H9 (cell line): Measurements from ENCODE around the gene ROBO1. TPM values are rescaled to one million over a fixed set of nuclear protein-coding genes. Genes with fewer than 3 reads are reported as not detected.

ENCODE experiments used
- DNase-seq: peaks from one replicate; pipeline ENCODE4 v3.0.0-alpha.2; 2017
- H2AFZ ChIP-seq: one replicate; pipeline ENCODE4 v1.6.1; 2013; ENCODE audit warnings: mild to moderate bottlenecking, low read length, control low read depth, moderate library complexity
- H2AK5ac ChIP-seq: 2 replicates; pipeline ENCODE4 v1.6.1; 2013; ENCODE audit warnings: low read length, control low read depth, mixed read lengths; ENCODE audit not compliant: insufficient read length
- H2BK120ac ChIP-seq: one replicate; pipeline ENCODE4 v1.6.1; 2013; ENCODE audit warnings: low read depth, mild to moderate bottlenecking, low read length, control low read depth, inconsistent platforms; ENCODE audit not compliant: poor library complexity, severe bottlenecking
- H2BK12ac ChIP-seq: 2 replicates; pipeline ENCODE4 v1.6.1; 2013; ENCODE audit warnings: low read length, control low read depth, mixed read lengths, low read depth; ENCODE audit not compliant: insufficient read length
- H2BK15ac ChIP-seq: 2 replicates; pipeline ENCODE4 v1.6.1; 2013; ENCODE audit warnings: low read depth, low read length, control low read depth
- H2BK20ac ChIP-seq: one replicate; pipeline ENCODE4 v1.6.1; 2013; ENCODE audit warnings: low read depth, mild to moderate bottlenecking, low read length, control low read depth, inconsistent platforms; ENCODE audit not compliant: poor library complexity, severe bottlenecking
- H2BK5ac ChIP-seq: 2 replicates; pipeline ENCODE4 v1.6.1; 2013; ENCODE audit warnings: low read length, control low read depth, mixed read lengths; ENCODE audit not compliant: insufficient read length
- H3K14ac ChIP-seq: 2 replicates; pipeline ENCODE4 v1.6.1; 2013; ENCODE audit warnings: low read length, control low read depth; ENCODE audit not compliant: insufficient read depth
- H3K18ac ChIP-seq: 2 replicates; pipeline ENCODE4 v1.6.1; 2013; ENCODE audit warnings: low read depth, mild to moderate bottlenecking, mixed read lengths, low read length, control low read depth; ENCODE audit not compliant: insufficient read length
- H3K23ac ChIP-seq: 2 replicates; pipeline ENCODE4 v1.6.1; 2013; ENCODE audit warnings: low read length, control low read depth, mixed read lengths, low read depth; ENCODE audit not compliant: insufficient read length
- H3K23me2 ChIP-seq: 2 replicates; pipeline ENCODE4 v1.6.1; 2013; ENCODE audit warnings: low read depth, mild to moderate bottlenecking, mixed read lengths, low read length, control low read depth; ENCODE audit not compliant: insufficient read length, poor library complexity, severe bottlenecking
- H3K27ac ChIP-seq: 2 replicates; pipeline ENCODE4 v1.5.1; 2013; ENCODE audit warnings: low read length, control low read depth, mixed read lengths, low read depth; ENCODE audit not compliant: insufficient read length
- H3K27me3 ChIP-seq: 2 replicates; pipeline ENCODE4 v1.6.1; 2013; ENCODE audit warnings: low read length, control low read depth, inconsistent platforms; ENCODE audit not compliant: insufficient read depth
- H3K4ac ChIP-seq: 2 replicates; pipeline ENCODE4 v1.6.1; 2013; ENCODE audit warnings: low read depth, mild to moderate bottlenecking, control low read depth, inconsistent platforms, low read length, moderate library complexity
- H3K4me1 ChIP-seq: 2 replicates; pipeline ENCODE4 v1.6.1; 2013; ENCODE audit warnings: low read length, control low read depth, inconsistent platforms; ENCODE audit not compliant: insufficient read depth
- H3K4me2 ChIP-seq: 2 replicates; pipeline ENCODE4 v1.6.1; 2013; ENCODE audit warnings: low read length, control low read depth, mixed read lengths; ENCODE audit not compliant: insufficient read length, insufficient read depth
- H3K56ac ChIP-seq: 2 replicates; pipeline ENCODE4 v1.6.1; 2013; ENCODE audit warnings: low read depth, mild to moderate bottlenecking, mixed read lengths, low read length, control low read depth; ENCODE audit not compliant: insufficient read length
- H3K79me1 ChIP-seq: 2 replicates; pipeline ENCODE4 v1.6.1; 2013; ENCODE audit warnings: low read depth, mild to moderate bottlenecking, moderate library complexity, low read length, control low read depth, inconsistent platforms; ENCODE audit not compliant: insufficient read depth, poor library complexity, severe bottlenecking
- H3K79me2 ChIP-seq: 2 replicates; pipeline ENCODE4 v1.6.1; 2013; ENCODE audit warnings: low read length, control low read depth, inconsistent platforms; ENCODE audit not compliant: insufficient read depth
- H3K9ac ChIP-seq: 2 replicates; pipeline ENCODE4 v1.6.1; 2013; ENCODE audit warnings: low read length, control low read depth, mixed read lengths; ENCODE audit not compliant: insufficient read length; ENCODE audit errors: extremely low read depth
- H3K9me3 ChIP-seq: one replicate; pipeline ENCODE4 v1.6.1; 2013; ENCODE audit warnings: low read depth, low read length, inconsistent platforms; ENCODE audit not compliant: control insufficient read depth
- H3T11ph ChIP-seq: one replicate; pipeline ENCODE4 v1.6.1; 2013; ENCODE audit warnings: mild to moderate bottlenecking, low read length, control low read depth, inconsistent platforms
- H4K20me1 ChIP-seq: one replicate; pipeline ENCODE4 v1.6.1; 2013; ENCODE audit not compliant: control insufficient read depth, insufficient read length, insufficient read depth
- H4K5ac ChIP-seq: 2 replicates; pipeline ENCODE4 v1.6.1; 2013; ENCODE audit warnings: low read depth, mild to moderate bottlenecking, mixed read lengths, low read length, control low read depth; ENCODE audit not compliant: insufficient read length
- H4K8ac ChIP-seq: replicated peaks from 2 replicates; pipeline ENCODE4 v1.6.1; 2013; ENCODE audit warnings: low read length, control low read depth, mixed read lengths, low read depth; ENCODE audit not compliant: insufficient read length
- H4K91ac ChIP-seq: 2 replicates; pipeline ENCODE4 v1.6.1; 2013; ENCODE audit warnings: low read depth, mild to moderate bottlenecking, moderate library complexity, mixed read lengths, low read length, control low read depth; ENCODE audit not compliant: insufficient read length
- H3K27ac Mint-ChIP-seq, 3 experiments: 2 replicates in 2 of 3; 3 replicates in 1 of 3; pipeline ENCODE4 v1.8.0; 2020 to 2021; ENCODE audit warnings: mixed read lengths in 3 of 3, mild to moderate bottlenecking in 1 of 3, moderate library complexity in 1 of 3
- H3K27me3 Mint-ChIP-seq: 2 replicates; pipeline ENCODE4 v1.8.0; 2021; ENCODE audit warnings: low read depth, mild to moderate bottlenecking, moderate library complexity, mixed read lengths
- H3K36me3 Mint-ChIP-seq, 3 experiments: 2 replicates in 2 of 3; 3 replicates in 1 of 3; pipeline ENCODE4 v1.8.0; 2020 to 2021; ENCODE audit warnings: low read depth in 3 of 3, mixed read lengths in 3 of 3; ENCODE audit not compliant: insufficient read depth in 1 of 3
- H3K4me1 Mint-ChIP-seq, 2 experiments: 2 replicates each; pipeline ENCODE4 v1.8.0; 2020; ENCODE audit warnings: mixed read lengths in 2 of 2
- H3K4me3 Mint-ChIP-seq, 2 experiments: 2 replicates in 1 of 2; 3 replicates in 1 of 2; pipeline ENCODE4 v1.8.0; 2020 to 2021; ENCODE audit warnings: mild to moderate bottlenecking in 2 of 2, mixed read lengths in 2 of 2, moderate library complexity in 1 of 2
- H3K9me3 Mint-ChIP-seq, 2 experiments: 2 replicates in 1 of 2; 3 replicates in 1 of 2; pipeline ENCODE4 v1.8.0; 2020; ENCODE audit warnings: mild to moderate bottlenecking in 2 of 2, mixed read lengths in 2 of 2, moderate library complexity in 1 of 2
- CTCF ChIP-seq: fragments of 200-600 bp; sonication (generic); conservative IDR thresholded peaks from 3 replicates; pipeline ENCODE4 v1.8.0; 2021; ENCODE audit warnings: antibody characterized with exemption, mild to moderate bottlenecking
- total RNA-seq: library from RNA; stranded (reverse); gene quantifications from 2 replicates; pipeline ENCODE4 v1.2.1, GENCODE V29; 2021

Gene ROBO1
- total RNA-seq, 1 experiment from 2014 or later = 62.7 TPM

- no peak overlapping the region for H2BK15ac ChIP-seq
- H3K23me2 ChIP-seq = no peaks in the 10 kb centered on the region
- H3K4me1 ChIP-seq = peaks cover 4% of the 10 kb centered on the region; the same call in 1 of the 2 replicates
- no peak overlapping the region for H3T11ph ChIP-seq
- H3K4ac ChIP-seq = no peak overlapping the region
- peaks cover 7% of the 10 kb centered on the region; the same call in 1 of the 2 replicates for H3K79me2 ChIP-seq
- H2BK120ac ChIP-seq = no peak overlapping the region
- no peak overlapping the region for H3K4me3 Mint-ChIP-seq
- no peaks in the 10 kb centered on the region for H3K27me3 Mint-ChIP-seq
- H3K27me3 ChIP-seq = no peaks in the 10 kb centered on the region
- H2AFZ ChIP-seq = no peak overlapping the region
- DNase-seq = no peak
- H4K91ac ChIP-seq = no peak overlapping the region
- no peak overlapping the region for H4K8ac ChIP-seq
- no peak overlapping the region for H3K4me2 ChIP-seq
- H3K14ac ChIP-seq = no peak overlapping the region
- H3K23ac ChIP-seq = no peak overlapping the region
- H4K20me1 ChIP-seq = no peaks in the 10 kb centered on the region
- H3K9me3 ChIP-seq = no peaks in the 10 kb centered on the region
- H3K4me1 Mint-ChIP-seq = peaks cover 47% of the 10 kb centered on the region in 2 experiments
- no peaks in the 10 kb centered on the region for H3K9me3 Mint-ChIP-seq
- no peaks in the 10 kb centered on the region for H3K79me1 ChIP-seq
- no peak overlapping the region for H2AK5ac ChIP-seq
- H3K27ac Mint-ChIP-seq = no peak overlapping the region
- no peak overlapping the region for H3K27ac ChIP-seq
- H3K9ac ChIP-seq = no peak overlapping the region
- no peak overlapping the region for H3K56ac ChIP-seq
- no peak overlapping the region for H2BK5ac ChIP-seq
- no peak overlapping the region for H2BK12ac ChIP-seq
- TF ChIP-seq CTCF = no peak
- H4K5ac ChIP-seq = no peak overlapping the region
- H3K18ac ChIP-seq = no peak overlapping the region
- H3K36me3 Mint-ChIP-seq = no peaks in the 10 kb centered on the region
- H2BK20ac ChIP-seq = no peak overlapping the region
These were observed 757.9 kb downstream of the ROBO1 start for GRCh38 chr3:79009861-79010260.
